ENCODE results near the gene KCNB1.

KCNB1 gene

DNA sequence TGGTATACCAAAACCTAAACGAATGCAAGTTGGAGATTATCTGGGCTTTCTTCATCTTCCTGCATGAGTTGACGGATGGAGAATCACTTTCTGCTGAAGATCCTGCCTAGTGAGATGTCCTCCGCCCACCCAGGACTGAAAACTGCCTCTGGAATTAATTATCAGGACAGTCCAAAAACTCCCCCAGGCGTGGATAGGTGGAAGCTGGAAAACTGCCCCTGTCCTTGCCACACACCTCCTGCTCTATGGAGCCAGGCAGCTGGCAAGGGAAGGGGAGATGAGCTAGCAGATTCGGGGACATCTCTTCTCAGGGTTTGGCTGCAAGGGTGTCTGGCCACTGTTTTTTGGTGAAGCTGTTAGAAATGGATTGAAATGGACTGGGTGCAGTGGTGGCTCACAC is 115.4 kb downstream of the KCNB1 start:
- H3K27ac ChIP-seq = no peak overlapping the region
- TF ChIP-seq, protein P1, sequence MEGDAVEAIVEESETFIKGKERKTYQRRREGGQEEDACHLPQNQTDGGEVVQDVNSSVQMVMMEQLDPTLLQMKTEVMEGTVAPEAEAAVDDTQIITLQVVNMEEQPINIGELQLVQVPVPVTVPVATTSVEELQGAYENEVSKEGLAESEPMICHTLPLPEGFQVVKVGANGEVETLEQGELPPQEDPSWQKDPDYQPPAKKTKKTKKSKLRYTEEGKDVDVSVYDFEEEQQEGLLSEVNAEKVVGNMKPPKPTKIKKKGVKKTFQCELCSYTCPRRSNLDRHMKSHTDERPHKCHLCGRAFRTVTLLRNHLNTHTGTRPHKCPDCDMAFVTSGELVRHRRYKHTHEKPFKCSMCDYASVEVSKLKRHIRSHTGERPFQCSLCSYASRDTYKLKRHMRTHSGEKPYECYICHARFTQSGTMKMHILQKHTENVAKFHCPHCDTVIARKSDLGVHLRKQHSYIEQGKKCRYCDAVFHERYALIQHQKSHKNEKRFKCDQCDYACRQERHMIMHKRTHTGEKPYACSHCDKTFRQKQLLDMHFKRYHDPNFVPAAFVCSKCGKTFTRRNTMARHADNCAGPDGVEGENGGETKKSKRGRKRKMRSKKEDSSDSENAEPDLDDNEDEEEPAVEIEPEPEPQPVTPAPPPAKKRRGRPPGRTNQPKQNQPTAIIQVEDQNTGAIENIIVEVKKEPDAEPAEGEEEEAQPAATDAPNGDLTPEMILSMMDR (conservative IDR thresholded peaks at IDR 0.05) = no peak

GRCh38 chr20:49366687-49367086 is 115.8 kb downstream of the KCNB1 start:
- TF ChIP-seq, protein P1 (conservative IDR thresholded peaks at IDR 0.05) = no peak
- H3K27ac ChIP-seq = no peak overlapping the region

DNA sequence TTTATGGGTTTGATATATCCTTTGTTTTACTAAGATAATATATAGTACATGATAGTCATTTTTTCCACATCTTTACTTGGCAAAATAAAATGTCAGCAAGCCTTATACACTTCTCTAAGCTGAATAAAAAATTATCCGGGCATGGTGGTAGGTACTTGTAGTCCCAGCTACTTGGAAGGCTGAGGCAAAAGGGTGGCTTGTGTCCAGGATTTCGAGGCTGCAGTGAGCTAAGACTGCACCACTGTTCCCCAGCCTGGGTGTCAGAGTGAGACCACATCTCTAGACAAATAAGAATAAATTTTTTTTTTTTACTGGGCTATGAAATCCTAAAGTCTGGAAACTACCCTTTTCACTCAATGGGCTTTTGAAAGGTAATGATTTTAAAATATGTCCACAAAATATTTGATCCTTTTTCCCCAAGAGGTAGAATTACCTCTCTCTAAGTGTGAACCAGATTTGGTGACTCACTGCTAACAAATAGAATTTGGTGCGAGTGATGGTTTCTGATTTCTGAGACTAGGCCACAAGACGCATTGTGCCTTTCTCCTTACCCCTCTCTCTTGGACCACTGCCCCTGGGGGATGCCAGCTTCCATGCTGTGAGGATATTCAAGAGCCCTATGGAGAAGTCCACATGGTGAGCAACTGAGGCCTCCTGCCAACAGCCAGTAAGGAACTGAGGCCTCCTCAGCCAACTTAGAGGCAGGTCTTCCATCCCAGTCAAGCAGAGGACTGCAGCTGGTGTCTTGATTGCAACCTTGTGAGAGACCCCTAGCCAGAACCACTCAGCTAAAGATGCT is 120.4 kb downstream of the KCNB1 start:
- TF ChIP-seq, protein P1 (conservative IDR thresholded peaks at IDR 0.05) = no peak
- no peak overlapping the region for H3K27ac ChIP-seq

- TF ChIP-seq, protein P1 (conservative IDR thresholded peaks at IDR 0.05) = no peak
- H3K27ac ChIP-seq = no peak overlapping the region
Observed at GRCh38 chr20:49360242-49360968, 122.1 kb downstream of the KCNB1 start.

DNA sequence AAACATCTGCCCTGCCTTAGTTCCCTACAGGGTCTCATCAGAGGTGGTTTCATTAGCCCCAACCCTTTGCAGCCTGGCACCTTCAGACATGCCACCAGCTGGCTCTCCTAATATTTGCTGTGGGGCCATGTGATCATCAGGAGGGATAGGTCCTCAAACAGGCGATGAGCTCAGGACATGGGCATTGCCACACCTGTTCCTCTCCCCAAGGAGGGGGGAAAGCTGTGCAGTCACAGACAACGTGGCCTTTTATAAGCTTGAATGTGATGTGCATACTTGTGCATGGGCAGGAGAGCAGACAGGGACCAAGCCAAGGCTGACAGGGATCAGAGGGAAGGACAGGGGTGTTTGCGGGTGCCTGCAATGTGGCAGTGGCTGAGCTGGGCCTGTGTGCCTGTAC is 125.8 kb downstream of the KCNB1 start:
- no peak overlapping the region for H3K27ac ChIP-seq
- TF ChIP-seq, protein P1 (conservative IDR thresholded peaks at IDR 0.05) = no peak

- TF ChIP-seq, protein P1 (conservative IDR thresholded peaks at IDR 0.05) = no peak
- H3K27ac ChIP-seq = no peak overlapping the region
Observed at GRCh38 chr20:49354673-49355072, 127.8 kb downstream of the KCNB1 start.

DNA sequence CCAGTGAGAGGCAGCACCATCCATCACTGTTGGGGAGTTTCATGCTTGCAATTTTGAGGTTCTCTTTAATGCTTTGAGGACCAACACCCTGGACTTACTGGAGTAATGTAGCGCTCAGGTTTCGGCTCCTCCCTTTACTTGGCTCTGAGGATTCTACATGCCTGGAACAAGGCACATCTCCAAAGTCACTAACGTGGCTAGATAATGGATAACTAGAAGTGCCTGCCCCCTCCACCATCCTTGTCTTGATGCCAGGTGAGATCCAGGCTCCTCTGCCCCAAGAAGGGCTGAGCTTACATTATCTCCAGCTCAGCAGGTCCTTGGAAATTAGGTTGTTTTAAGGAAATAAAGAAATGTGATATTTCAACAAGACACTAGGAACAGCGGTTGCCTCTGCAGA is 129.1 kb downstream of the KCNB1 start:
- H3K27ac ChIP-seq = peak overlapping the region; percentile 31; the same call in 1 of the 2 replicates
- TF ChIP-seq, protein P1 (conservative IDR thresholded peaks at IDR 0.05) = no peak
